Panc1 (cell line): ENCODE measurements around the gene NHLRC1.

ENCODE experiments used
- POLR2AphosphoS5 ChIP-seq: IDR thresholded peaks from 2 replicates; pipeline ENCODE4 v1.6.1; 2012; ENCODE audit warnings: mild to moderate bottlenecking, low read depth, low read length, moderate library complexity
- TCF7L2 ChIP-seq: IDR thresholded peaks from 2 replicates; pipeline ENCODE4 v1.6.1; 2011; ENCODE audit warnings: mild to moderate bottlenecking, low read depth, low read length, inconsistent platforms
- TF ChIP-seq, protein P1 (sequence below): fragments of 450-650 bp; IDR thresholded peaks from 2 replicates; pipeline ENCODE4 v1.5.1; 2017; ENCODE audit warnings: mild to moderate bottlenecking

- TF ChIP-seq, protein P1, sequence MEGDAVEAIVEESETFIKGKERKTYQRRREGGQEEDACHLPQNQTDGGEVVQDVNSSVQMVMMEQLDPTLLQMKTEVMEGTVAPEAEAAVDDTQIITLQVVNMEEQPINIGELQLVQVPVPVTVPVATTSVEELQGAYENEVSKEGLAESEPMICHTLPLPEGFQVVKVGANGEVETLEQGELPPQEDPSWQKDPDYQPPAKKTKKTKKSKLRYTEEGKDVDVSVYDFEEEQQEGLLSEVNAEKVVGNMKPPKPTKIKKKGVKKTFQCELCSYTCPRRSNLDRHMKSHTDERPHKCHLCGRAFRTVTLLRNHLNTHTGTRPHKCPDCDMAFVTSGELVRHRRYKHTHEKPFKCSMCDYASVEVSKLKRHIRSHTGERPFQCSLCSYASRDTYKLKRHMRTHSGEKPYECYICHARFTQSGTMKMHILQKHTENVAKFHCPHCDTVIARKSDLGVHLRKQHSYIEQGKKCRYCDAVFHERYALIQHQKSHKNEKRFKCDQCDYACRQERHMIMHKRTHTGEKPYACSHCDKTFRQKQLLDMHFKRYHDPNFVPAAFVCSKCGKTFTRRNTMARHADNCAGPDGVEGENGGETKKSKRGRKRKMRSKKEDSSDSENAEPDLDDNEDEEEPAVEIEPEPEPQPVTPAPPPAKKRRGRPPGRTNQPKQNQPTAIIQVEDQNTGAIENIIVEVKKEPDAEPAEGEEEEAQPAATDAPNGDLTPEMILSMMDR, result peak; percentile 72
- no peak for TF ChIP-seq POLR2AphosphoS5
- TF ChIP-seq TCF7L2, result no peak
These were observed 33.5 kb upstream of the NHLRC1 start for GRCh38 chr6:18155864-18156421.
